Neural cell (in vitro differentiated cells): ENCODE measurements around the gene PACSIN2.

Experiments
- EZH2 ChIP-seq: fragments of 200-600, 300-800 bp; shearing (Covaris generic), sonication (generic); IDR thresholded peaks from 2 replicates; pipeline ENCODE4 v1.6.1; 2014; ENCODE audit warnings: antibody characterized with exemption, low read length, borderline replicate concordance, mild to moderate bottlenecking; ENCODE audit not compliant: insufficient read depth, poor library complexity, severe bottlenecking
- MXI1 ChIP-seq: fragments of 450-650 bp; conservative IDR thresholded peaks from 2 replicates; pipeline ENCODE4 v1.6.1; 2014; ENCODE audit warnings: antibody characterized with exemption, mild to moderate bottlenecking; ENCODE audit not compliant: poor library complexity, severe bottlenecking
- POLR2AphosphoS5 ChIP-seq: IDR thresholded peaks from 2 replicates; pipeline ENCODE4 v1.6.1; 2012
- SMC3 ChIP-seq: fragments of 450-650 bp; conservative IDR thresholded peaks from 2 replicates; pipeline ENCODE4 v1.6.1; 2014; ENCODE audit warnings: antibody characterized with exemption, mild to moderate bottlenecking, moderate library complexity; ENCODE audit not compliant: poor library complexity
- TF ChIP-seq, protein P1 (sequence below): fragments of 450-650 bp; IDR thresholded peaks from 2 replicates; pipeline ENCODE4 v1.5.1; 2014; ENCODE audit warnings: antibody characterized with exemption, mild to moderate bottlenecking, moderate library complexity; ENCODE audit not compliant: poor library complexity, severe bottlenecking

DNA sequence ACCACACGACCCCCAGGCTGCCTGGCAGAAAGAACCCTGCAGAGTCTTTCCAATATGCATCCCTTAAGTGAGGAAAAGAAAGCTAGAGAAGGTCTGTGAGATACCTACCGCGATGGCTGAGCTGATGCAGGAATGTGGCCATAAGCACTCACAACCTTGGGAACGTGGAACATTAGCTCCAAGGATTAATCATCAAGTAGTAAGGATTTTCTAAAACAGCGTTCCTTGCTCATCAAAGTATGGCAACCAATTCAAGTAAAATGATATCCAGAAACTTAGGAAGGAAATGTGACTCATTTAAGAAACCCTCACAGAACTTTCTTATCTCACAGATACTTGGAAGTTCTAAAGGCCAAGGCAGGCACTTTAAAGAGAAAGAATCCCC, 12.8 kb downstream of the PACSIN2 start:
- TF ChIP-seq, protein P1, sequence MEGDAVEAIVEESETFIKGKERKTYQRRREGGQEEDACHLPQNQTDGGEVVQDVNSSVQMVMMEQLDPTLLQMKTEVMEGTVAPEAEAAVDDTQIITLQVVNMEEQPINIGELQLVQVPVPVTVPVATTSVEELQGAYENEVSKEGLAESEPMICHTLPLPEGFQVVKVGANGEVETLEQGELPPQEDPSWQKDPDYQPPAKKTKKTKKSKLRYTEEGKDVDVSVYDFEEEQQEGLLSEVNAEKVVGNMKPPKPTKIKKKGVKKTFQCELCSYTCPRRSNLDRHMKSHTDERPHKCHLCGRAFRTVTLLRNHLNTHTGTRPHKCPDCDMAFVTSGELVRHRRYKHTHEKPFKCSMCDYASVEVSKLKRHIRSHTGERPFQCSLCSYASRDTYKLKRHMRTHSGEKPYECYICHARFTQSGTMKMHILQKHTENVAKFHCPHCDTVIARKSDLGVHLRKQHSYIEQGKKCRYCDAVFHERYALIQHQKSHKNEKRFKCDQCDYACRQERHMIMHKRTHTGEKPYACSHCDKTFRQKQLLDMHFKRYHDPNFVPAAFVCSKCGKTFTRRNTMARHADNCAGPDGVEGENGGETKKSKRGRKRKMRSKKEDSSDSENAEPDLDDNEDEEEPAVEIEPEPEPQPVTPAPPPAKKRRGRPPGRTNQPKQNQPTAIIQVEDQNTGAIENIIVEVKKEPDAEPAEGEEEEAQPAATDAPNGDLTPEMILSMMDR: no peak
- TF ChIP-seq EZH2: no peak
- TF ChIP-seq MXI1: no peak
- TF ChIP-seq POLR2AphosphoS5: no peak
- no peak for TF ChIP-seq SMC3
